ENCODE results near the gene PSORS1C1. TPM values are rescaled to one million over a fixed set of nuclear protein-coding genes. Genes with fewer than 3 reads are reported as not detected.

PSORS1C1 gene
- polyA plus RNA-seq, 1 of the 3 experiments (the other 2 are of a cell fraction), result 3.1 TPM

DNA sequence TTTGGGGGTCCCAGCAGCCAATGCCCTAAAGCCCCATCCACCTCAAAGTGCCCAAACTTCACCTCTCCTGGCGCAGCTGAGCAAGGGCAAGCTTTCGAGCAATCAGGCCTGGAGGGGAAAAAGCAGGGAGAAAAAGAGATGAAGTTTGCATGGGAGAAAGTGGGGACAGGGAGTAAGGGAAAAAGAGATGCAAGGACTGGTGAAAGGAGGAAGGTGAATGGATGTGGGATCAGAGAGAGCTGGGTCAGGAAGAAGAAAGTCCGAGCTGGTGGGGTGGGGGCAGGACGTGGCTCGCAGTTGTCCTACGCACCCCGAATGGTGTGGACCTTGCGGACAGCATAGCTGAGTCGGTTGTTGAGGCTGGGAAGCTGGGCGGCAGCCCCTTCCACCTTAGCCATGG is 30.8 kb downstream of the PSORS1C1 start:
- TF ChIP-seq, protein P1, sequence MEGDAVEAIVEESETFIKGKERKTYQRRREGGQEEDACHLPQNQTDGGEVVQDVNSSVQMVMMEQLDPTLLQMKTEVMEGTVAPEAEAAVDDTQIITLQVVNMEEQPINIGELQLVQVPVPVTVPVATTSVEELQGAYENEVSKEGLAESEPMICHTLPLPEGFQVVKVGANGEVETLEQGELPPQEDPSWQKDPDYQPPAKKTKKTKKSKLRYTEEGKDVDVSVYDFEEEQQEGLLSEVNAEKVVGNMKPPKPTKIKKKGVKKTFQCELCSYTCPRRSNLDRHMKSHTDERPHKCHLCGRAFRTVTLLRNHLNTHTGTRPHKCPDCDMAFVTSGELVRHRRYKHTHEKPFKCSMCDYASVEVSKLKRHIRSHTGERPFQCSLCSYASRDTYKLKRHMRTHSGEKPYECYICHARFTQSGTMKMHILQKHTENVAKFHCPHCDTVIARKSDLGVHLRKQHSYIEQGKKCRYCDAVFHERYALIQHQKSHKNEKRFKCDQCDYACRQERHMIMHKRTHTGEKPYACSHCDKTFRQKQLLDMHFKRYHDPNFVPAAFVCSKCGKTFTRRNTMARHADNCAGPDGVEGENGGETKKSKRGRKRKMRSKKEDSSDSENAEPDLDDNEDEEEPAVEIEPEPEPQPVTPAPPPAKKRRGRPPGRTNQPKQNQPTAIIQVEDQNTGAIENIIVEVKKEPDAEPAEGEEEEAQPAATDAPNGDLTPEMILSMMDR (IDR thresholded peaks at IDR 0.05), result no peak
- no peak for TF ChIP-seq RCOR1 (IDR thresholded peaks at IDR 0.05; ENCODE audit: low read length)
- TF ChIP-seq GATA2 (CRISPR knock-in tag; IDR thresholded peaks at IDR 0.05), result no peak
- TF ChIP-seq, protein P2, sequence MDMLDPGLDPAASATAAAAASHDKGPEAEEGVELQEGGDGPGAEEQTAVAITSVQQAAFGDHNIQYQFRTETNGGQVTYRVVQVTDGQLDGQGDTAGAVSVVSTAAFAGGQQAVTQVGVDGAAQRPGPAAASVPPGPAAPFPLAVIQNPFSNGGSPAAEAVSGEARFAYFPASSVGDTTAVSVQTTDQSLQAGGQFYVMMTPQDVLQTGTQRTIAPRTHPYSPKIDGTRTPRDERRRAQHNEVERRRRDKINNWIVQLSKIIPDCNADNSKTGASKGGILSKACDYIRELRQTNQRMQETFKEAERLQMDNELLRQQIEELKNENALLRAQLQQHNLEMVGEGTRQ (IDR thresholded peaks at IDR 0.05; ENCODE audit: borderline replicate concordance, low read depth, low read length), result no peak
- no peak for TF ChIP-seq EP300 (IDR thresholded peaks at IDR 0.05; ENCODE audit: borderline replicate concordance in 1 of 2, low read depth in 1 of 2, low read length in 1 of 2)
- no peak for TF ChIP-seq FOXJ3 (CRISPR knock-in tag; IDR thresholded peaks at IDR 0.05)
- TF ChIP-seq FOXM1 (IDR thresholded peaks at IDR 0.05; ENCODE audit: low read depth), result no peak
- no peak for TF ChIP-seq FOSL2 (IDR thresholded peaks at IDR 0.05; ENCODE audit: borderline replicate concordance, low read depth)
- no peak for TF ChIP-seq MXI1 (IDR thresholded peaks at IDR 0.05; ENCODE audit: low read depth, low read length)
- H2AFZ ChIP-seq (ENCODE audit: low read depth), result no peak overlapping the region
- no peak overlapping the region for H3K4me3 ChIP-seq (ENCODE audit: low read depth in 2 of 2, low read length in 1 of 2)
- no peak overlapping the region for H3K27ac ChIP-seq (ENCODE audit: low read depth in 2 of 2, low read length in 1 of 2)
- no peak for DNase-seq
- peaks cover 0 to 11% of the 10 kb centered on the region in 2 experiments; a peak in 1 of 4 replicates for H3K4me1 ChIP-seq (ENCODE audit: control insufficient read depth in 1 of 2, insufficient read depth in 2 of 2, low read depth in 1 of 2, low read length in 1 of 2)
- no peaks in the 10 kb centered on the region for H3K9me2 ChIP-seq
- ChIA-PET POLR2A (no interaction called here), CTCF (interaction anchor here (0.6 to 4.3 kb wide), 5 partner anchors 8 to 222 kb away, joined by 3 to 23 read pairs (median 4); no protein-coding TSS in a partner anchor)
- H3K9me3 ChIP-seq, result no peaks in the 10 kb centered on the region
- H3F3A ChIP-seq (replicated peaks; ENCODE audit: insufficient read depth), result peaks cover 9% of the 10 kb centered on the region
- peaks cover 0 to 2% of the 10 kb centered on the region in 2 experiments for H3K36me3 ChIP-seq (replicated peaks in 1 of 2; ENCODE audit: control insufficient read depth in 1 of 2, insufficient read depth in 2 of 2, low read length in 1 of 2)
- no peaks in the 10 kb centered on the region for H3K27me3 ChIP-seq (ENCODE audit: insufficient read depth)
- H3K4me2 ChIP-seq, result no peak overlapping the region
- WGBS (ENCODE audit: low lambda C conversion rate), result 91% methylated on average over 8 of the region's 10 CpGs
- no peaks in the 10 kb centered on the region for H3K79me2 ChIP-seq (ENCODE audit: insufficient read depth)
- no peak overlapping the region for H3K9ac ChIP-seq
- no peaks in the 10 kb centered on the region for H4K20me1 ChIP-seq (ENCODE audit: insufficient read depth)

DNA sequence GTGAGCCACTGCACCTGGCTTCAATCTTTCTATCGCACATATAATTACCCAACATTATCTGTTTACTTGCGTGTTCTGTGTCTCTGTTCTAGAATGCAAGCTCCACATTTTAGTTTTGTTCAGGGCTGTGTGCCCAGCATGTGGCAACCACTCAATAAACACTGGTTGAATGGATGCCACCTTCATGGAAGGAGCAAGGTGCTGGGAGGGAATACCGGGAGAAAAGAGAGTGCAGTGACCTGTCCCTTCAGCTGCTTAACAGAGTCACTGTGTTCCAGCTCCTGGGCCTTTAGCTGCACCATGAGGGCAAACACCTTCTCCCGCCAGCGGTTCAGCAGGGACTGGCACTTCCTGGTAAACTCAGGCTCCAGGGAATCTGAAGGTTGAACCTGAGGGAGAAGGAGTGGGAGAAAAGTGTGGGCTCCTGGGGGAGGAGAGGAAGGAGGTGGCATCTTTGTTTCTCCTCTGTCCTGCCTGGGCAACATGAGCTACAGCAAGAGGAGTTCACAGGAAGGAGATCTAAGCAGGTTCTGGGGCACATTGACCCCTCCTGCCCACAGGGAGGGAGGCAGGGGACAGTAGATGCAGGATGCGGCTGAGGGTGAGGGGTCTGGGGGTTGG is 35.3 kb downstream of the PSORS1C1 start:
- no peaks in the 10 kb centered on the region for H3F3A ChIP-seq (replicated peaks; ENCODE audit: insufficient read depth)
- H3K4me2 ChIP-seq, result no peak overlapping the region
- H2AFZ ChIP-seq (ENCODE audit: low read depth), result no peak overlapping the region
- no peaks in the 10 kb centered on the region for H3K9me3 ChIP-seq
- CTCF ChIA-PET, result interaction anchor here (2.3 kb wide), 1 partner anchor 13 kb away, joined by 5 read pairs; no protein-coding TSS in a partner anchor
- H3K9me2 ChIP-seq, result no peaks in the 10 kb centered on the region
- H4K20me1 ChIP-seq (ENCODE audit: insufficient read depth), result no peaks in the 10 kb centered on the region
- H3K27ac ChIP-seq (ENCODE audit: low read depth in 2 of 2, low read length in 1 of 2), result no peak overlapping the region
- no peaks in the 10 kb centered on the region for H3K27me3 ChIP-seq (ENCODE audit: insufficient read depth)
- WGBS (ENCODE audit: low lambda C conversion rate), result 80% methylated on average over 5 of the region's 6 CpGs
- peaks cover 0 to 7% of the 10 kb centered on the region in 2 experiments for H3K36me3 ChIP-seq (replicated peaks in 1 of 2; ENCODE audit: control insufficient read depth in 1 of 2, insufficient read depth in 2 of 2, low read length in 1 of 2)
- no peaks in the 10 kb centered on the region for H3K79me2 ChIP-seq (ENCODE audit: insufficient read depth)
- DNase-seq, result no peak
- no peak overlapping the region for H3K4me3 ChIP-seq (ENCODE audit: low read depth in 2 of 2, low read length in 1 of 2)
- POLR2A ChIA-PET, result no interaction called here
- TF ChIP-seq ELF1 (IDR thresholded peaks at IDR 0.05) (no peak), JUND (IDR thresholded peaks at IDR 0.05) (no peak), FOSL2 (IDR thresholded peaks at IDR 0.05; ENCODE audit: borderline replicate concordance, low read depth) (no peak), GATA2 (CRISPR knock-in tag; IDR thresholded peaks at IDR 0.05) (no peak), EP300 (IDR thresholded peaks at IDR 0.05; ENCODE audit: borderline replicate concordance in 1 of 2, low read depth in 1 of 2, low read length in 1 of 2) (no peak), FOXJ3 (CRISPR knock-in tag; IDR thresholded peaks at IDR 0.05) (no peak), RCOR1 (IDR thresholded peaks at IDR 0.05; ENCODE audit: low read length) (no peak), RXRA (IDR thresholded peaks at IDR 0.05; ENCODE audit: borderline replicate concordance, low read depth) (no peak)
- TF ChIP-seq, protein P2 (IDR thresholded peaks at IDR 0.05; ENCODE audit: borderline replicate concordance, low read depth, low read length), result no peak
- TF ChIP-seq, protein P3, sequence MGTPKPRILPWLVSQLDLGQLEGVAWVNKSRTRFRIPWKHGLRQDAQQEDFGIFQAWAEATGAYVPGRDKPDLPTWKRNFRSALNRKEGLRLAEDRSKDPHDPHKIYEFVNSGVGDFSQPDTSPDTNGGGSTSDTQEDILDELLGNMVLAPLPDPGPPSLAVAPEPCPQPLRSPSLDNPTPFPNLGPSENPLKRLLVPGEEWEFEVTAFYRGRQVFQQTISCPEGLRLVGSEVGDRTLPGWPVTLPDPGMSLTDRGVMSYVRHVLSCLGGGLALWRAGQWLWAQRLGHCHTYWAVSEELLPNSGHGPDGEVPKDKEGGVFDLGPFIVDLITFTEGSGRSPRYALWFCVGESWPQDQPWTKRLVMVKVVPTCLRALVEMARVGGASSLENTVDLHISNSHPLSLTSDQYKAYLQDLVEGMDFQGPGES (IDR thresholded peaks at IDR 0.05; ENCODE audit: low read depth, low read length), result no peak
- TF ChIP-seq, protein P4, sequence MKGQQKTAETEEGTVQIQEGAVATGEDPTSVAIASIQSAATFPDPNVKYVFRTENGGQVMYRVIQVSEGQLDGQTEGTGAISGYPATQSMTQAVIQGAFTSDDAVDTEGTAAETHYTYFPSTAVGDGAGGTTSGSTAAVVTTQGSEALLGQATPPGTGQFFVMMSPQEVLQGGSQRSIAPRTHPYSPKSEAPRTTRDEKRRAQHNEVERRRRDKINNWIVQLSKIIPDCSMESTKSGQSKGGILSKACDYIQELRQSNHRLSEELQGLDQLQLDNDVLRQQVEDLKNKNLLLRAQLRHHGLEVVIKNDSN (IDR thresholded peaks at IDR 0.05; ENCODE audit: borderline replicate concordance, low read depth), result no peak
- H3K4me1 ChIP-seq (ENCODE audit: control insufficient read depth in 1 of 2, insufficient read depth in 2 of 2, low read depth in 1 of 2, low read length in 1 of 2), result no peaks in the 10 kb centered on the region
- no peak overlapping the region for H3K9ac ChIP-seq
